HK-2 (cell line): Measurements from ENCODE around the gene KDM2B.
"Not testable (repeated sequence)": the region's sequence is repeated elsewhere in the genome, so short reads cannot be mapped to it uniquely, and the experiment has no call there.

ENCODE experiments used
- DNase-seq: peaks from one replicate; pipeline ENCODE4 v3.0.0-alpha.2; 2018; ENCODE audit not compliant: unreplicated experiment

KDM2B gene

GRCh38 chr12:121384891-121385290 lies 195.9 kb downstream of the KDM2B start:
- DNase-seq, result not testable (repeated sequence)

GRCh38 chr12:121383601-121384021 lies 197.2 kb downstream of the KDM2B start:
- no peak for DNase-seq

GRCh38 chr12:121379945-121380344 lies 200.9 kb downstream of the KDM2B start:
- DNase-seq, result no peak
